Uterus (tissue), 4 donors: Measurements from ENCODE around the gene MARCO. TPM values are rescaled to one million over a fixed set of nuclear protein-coding genes. Genes with fewer than 3 reads are reported as not detected.

Experiments used
- DNase-seq, 2 donors: peaks; one replicate each; pipeline ENCODE4 v3.0.0-alpha.2; 2019 to 2020
- H3K27ac ChIP-seq, 2 donors: fragments of 200-600 bp; sonication (generic); 1 replicate in 1 of 2; 2 replicates in 1 of 2; pipeline ENCODE4 v1.5.1; 2016 to 2018
- H3K27me3 ChIP-seq, 2 donors: fragments of 200-600 bp; sonication (generic); one replicate each; pipeline ENCODE4 v1.5.1; 2018 to 2019; ENCODE audit warnings: control low read depth in 1 of 2
- H3K36me3 ChIP-seq, 2 donors: fragments of 200-600 bp; sonication (generic); one replicate each; pipeline ENCODE4 v1.5.1; 2019; ENCODE audit warnings: control low read depth in 1 of 2
- H3K4me1 ChIP-seq, 2 donors: fragments of 200-600 bp; sonication (generic); one replicate each; pipeline ENCODE4 v1.5.1; 2018 to 2019; ENCODE audit warnings: control low read depth in 1 of 2
- H3K4me3 ChIP-seq, 2 donors: fragments of 200-600 bp; sonication (generic); 1 replicate in 1 of 2; 2 replicates in 1 of 2; pipeline ENCODE4 v1.5.1; 2018 to 2019; ENCODE audit warnings: mild to moderate bottlenecking in 1 of 2
- H3K9me3 ChIP-seq, 2 donors: fragments of 200-600 bp; sonication (generic); one replicate each; pipeline ENCODE4 v1.5.1; 2019; ENCODE audit warnings: control low read depth in 1 of 2
- CTCF ChIP-seq, 4 experiments: fragments of 200-600 bp in 2 of 4; fragments of 450-650 bp in 2 of 4; sonication (generic) in 2 of 4; IDR thresholded peaks; one replicate each; pipeline ENCODE4 v1.5.1; 2016 to 2019; ENCODE audit warnings: antibody characterized with exemption in 4 of 4, mild to moderate bottlenecking in 2 of 4, moderate library complexity in 1 of 4
- POLR2A ChIP-seq, 2 donors: fragments of 450-650 bp; IDR thresholded peaks; one replicate each; pipeline ENCODE4 v1.6.1; 2016; ENCODE audit warnings: antibody characterized with exemption in 2 of 2, mild to moderate bottlenecking in 1 of 2, moderate library complexity in 1 of 2
- intact Hi-C: fragments of 100-400 bp; cut with DNase I; formaldehyde crosslinking; loops from one replicate; pipeline ENCODE4 v1.15.1; 2023; ENCODE audit warnings: low total_unique reads
- total RNA-seq, 4 donors: library from RNA; depleted of rRNA in 3 of 4; stranded (reverse); fragments of >200 nt in 3 of 4; gene quantifications; one replicate each; pipeline versions ENCODE4 v1.1.0 to v1.2.4, GENCODE V29; 2014 to 2023
- donor health status: DM: yes; HTN: yes; CAD: no.

The MARCO gene
- total RNA-seq, 4 donors from 2014 or later: 2.1 to 2.3 TPM; not detected in 2

- no peaks in the 10 kb centered on the region for H3K36me3 ChIP-seq
- H3K4me3 ChIP-seq: no peak overlapping the region
- H3K27me3 ChIP-seq: no peaks in the 10 kb centered on the region
- no peak for DNase-seq
- no peaks in the 10 kb centered on the region for H3K4me1 ChIP-seq
- TF ChIP-seq POLR2A (IDR thresholded peaks at IDR 0.05): no peak
- TF ChIP-seq CTCF (IDR thresholded peaks at IDR 0.05): no peak
- no peak overlapping the region for H3K27ac ChIP-seq
- H3K9me3 ChIP-seq: no peaks in the 10 kb centered on the region
- intact Hi-C loops: no loop called here
These were observed 12.5 kb downstream of the MARCO start for GRCh38 chr2:118954297-118955060.

- Histone ChIP-seq H3K27me3 (no peaks in the 10 kb centered on the region), H3K4me3 (no peak overlapping the region), H3K9me3 (no peaks in the 10 kb centered on the region), H3K27ac (no peak overlapping the region), H3K4me1 (no peaks in the 10 kb centered on the region), H3K36me3 (no peaks in the 10 kb centered on the region)
- no peak for TF ChIP-seq CTCF (IDR thresholded peaks at IDR 0.05)
- no peak for TF ChIP-seq POLR2A (IDR thresholded peaks at IDR 0.05)
- DNase-seq: no peak
- intact Hi-C loops: no loop called here
These were observed 23.7 kb downstream of the MARCO start for GRCh38 chr2:118965737-118966136.

- no peak for TF ChIP-seq CTCF (IDR thresholded peaks at IDR 0.05)
- no peak for TF ChIP-seq POLR2A (IDR thresholded peaks at IDR 0.05)
- H3K4me3 ChIP-seq: no peak overlapping the region
- H3K27me3 ChIP-seq: no peaks in the 10 kb centered on the region
- intact Hi-C loops: no loop called here
- no peaks in the 10 kb centered on the region for H3K9me3 ChIP-seq
- H3K27ac ChIP-seq: no peak overlapping the region
- no peaks in the 10 kb centered on the region for H3K36me3 ChIP-seq
- no peaks in the 10 kb centered on the region for H3K4me1 ChIP-seq
- no peak for DNase-seq
These were observed 25.3 kb downstream of the MARCO start for GRCh38 chr2:118967124-118967880.

GRCh38 chr2:118968042-118968441 is 26.0 kb downstream of the MARCO start:
- TF ChIP-seq CTCF (IDR thresholded peaks at IDR 0.05) (no peak), POLR2A (IDR thresholded peaks at IDR 0.05) (no peak)
- Histone ChIP-seq H3K9me3 (no peaks in the 10 kb centered on the region), H3K36me3 (no peaks in the 10 kb centered on the region), H3K4me1 (no peaks in the 10 kb centered on the region), H3K27me3 (no peaks in the 10 kb centered on the region), H3K4me3 (no peak overlapping the region), H3K27ac (no peak overlapping the region)
- DNase-seq: no peak
- intact Hi-C loops: no loop called here
